GM23248 (cell line): Measurements from ENCODE around the gene ACP3.

Source experiments
- EZH2 ChIP-seq: fragments of 200-600 bp; sonication (generic); IDR thresholded peaks from 2 replicates; pipeline ENCODE4 v1.6.1; 2018; ENCODE audit warnings: antibody characterized with exemption, mild to moderate bottlenecking; ENCODE audit not compliant: insufficient read depth, poor library complexity, severe bottlenecking
- EZH2phosphoT487 ChIP-seq: fragments of 200-600 bp; sonication (generic); IDR thresholded peaks from 2 replicates; pipeline ENCODE4 v1.6.1; 2018; ENCODE audit warnings: antibody characterized with exemption, moderate library complexity, mild to moderate bottlenecking, low read depth; ENCODE audit not compliant: insufficient read depth

DNA sequence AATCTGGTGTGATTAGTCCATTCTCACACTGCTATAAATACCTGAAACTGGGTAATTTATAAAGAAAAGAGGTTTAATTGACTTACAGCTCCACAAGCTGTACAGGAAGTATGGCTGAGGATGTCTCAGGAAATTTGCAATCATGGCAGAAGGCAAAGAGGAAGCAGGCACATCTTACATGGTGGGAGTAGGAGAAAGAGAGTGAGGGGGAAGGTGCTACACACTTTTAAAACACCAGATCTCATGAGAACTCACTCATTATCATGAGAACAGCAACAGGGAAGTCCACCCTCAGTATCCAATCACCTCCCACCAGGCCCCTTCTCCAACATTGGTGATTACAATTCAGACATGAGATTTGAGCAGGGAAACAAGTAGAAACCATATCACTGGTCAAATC is 24.0 kb upstream of the ACP3 start:
- TF ChIP-seq EZH2 (no peak), EZH2phosphoT487 (no peak)
